ENCODE results near the gene KRT35.

GRCh38 chr17:41486316-41486715 is 5.4 kb upstream of the KRT35 start:
- no peak for TF ChIP-seq EZH2phosphoT487 (IDR thresholded peaks at IDR 0.05; ENCODE audit: insufficient read depth, low read depth)
- no peak for TF ChIP-seq EZH2 (IDR thresholded peaks at IDR 0.05; ENCODE audit: insufficient read depth, poor library complexity, severe bottlenecking)
